T47D (cell line): ENCODE measurements around the gene GLYATL1.

Experiments
- DNase-seq, 2 experiments: peaks; one replicate each; pipeline versions ENCODE4 v3.0.0 to v3.0.0-alpha.2; 2011 to 2012; ENCODE audit warnings: low read depth in 1 of 2, low spot score in 1 of 2
- JUND ChIP-seq: IDR thresholded peaks from 2 replicates; pipeline ENCODE4 v1.6.1; 2012; ENCODE audit warnings: low read depth
- in situ Hi-C: cut with HindIII; loops from 2 replicates; pipeline ENCODE4 v1.10.0; 2016; ENCODE audit warnings: low sequenced_read_pairs, low pct_unique_long_range_greater_than_20kb

Gene GLYATL1

GRCh38 chr11:58917159-58917783 lies 22.0 kb upstream of the GLYATL1 start:
- in situ Hi-C loops, result no loop called here
- no peak for DNase-seq
- TF ChIP-seq JUND, result no peak

DNA sequence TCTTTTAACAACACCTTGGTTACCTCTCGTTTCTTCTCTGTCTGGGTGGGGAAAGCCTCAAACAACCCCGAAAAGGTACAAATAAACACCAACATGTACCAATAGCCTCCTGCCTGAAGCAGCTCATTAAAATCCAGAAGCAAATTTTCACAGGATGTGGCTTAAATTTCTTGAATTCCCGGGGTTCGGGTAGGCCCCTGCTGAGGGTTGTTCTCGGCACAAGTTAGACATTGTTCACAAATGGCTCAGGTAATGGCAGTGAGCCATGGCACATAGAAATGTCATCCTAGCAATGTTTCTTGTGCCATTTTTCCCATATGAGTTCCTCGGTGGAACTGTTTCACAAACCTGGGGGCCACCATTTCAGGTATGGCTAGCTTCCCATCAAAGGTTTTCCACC lies 19.7 kb upstream of the GLYATL1 start:
- in situ Hi-C loops, result no loop called here
- no peak for TF ChIP-seq JUND
- no peak for DNase-seq

GRCh38 chr11:58919980-58920379 lies 19.3 kb upstream of the GLYATL1 start:
- peak in 1 of 2 experiments; percentile 47 for DNase-seq
- TF ChIP-seq JUND, result no peak
- in situ Hi-C loops, result no loop called here

- DNase-seq, result no peak
- in situ Hi-C loops, result no loop called here
- no peak for TF ChIP-seq JUND
Measured at GRCh38 chr11:58921778-58922390, 17.4 kb upstream of the GLYATL1 start.

GRCh38 chr11:58922479-58922878 lies 16.8 kb upstream of the GLYATL1 start:
- in situ Hi-C loops, result no loop called here

GRCh38 chr11:58923300-58923788 lies 15.9 kb upstream of the GLYATL1 start:
- peak; percentile 43 to 76 for DNase-seq
- in situ Hi-C loops, result no loop called here
- no peak for TF ChIP-seq JUND

More at GRCh38 chr11:58922479-58922878, 16.8 kb upstream of the GLYATL1 start:
- DNase-seq, result peak in 1 of 2 experiments; percentile 72
- TF ChIP-seq JUND, result no peak

- TF ChIP-seq JUND, result no peak
- in situ Hi-C loops, result no loop called here
- no peak for DNase-seq
Measured at GRCh38 chr11:58924230-58924629, 15.1 kb upstream of the GLYATL1 start.

DNA sequence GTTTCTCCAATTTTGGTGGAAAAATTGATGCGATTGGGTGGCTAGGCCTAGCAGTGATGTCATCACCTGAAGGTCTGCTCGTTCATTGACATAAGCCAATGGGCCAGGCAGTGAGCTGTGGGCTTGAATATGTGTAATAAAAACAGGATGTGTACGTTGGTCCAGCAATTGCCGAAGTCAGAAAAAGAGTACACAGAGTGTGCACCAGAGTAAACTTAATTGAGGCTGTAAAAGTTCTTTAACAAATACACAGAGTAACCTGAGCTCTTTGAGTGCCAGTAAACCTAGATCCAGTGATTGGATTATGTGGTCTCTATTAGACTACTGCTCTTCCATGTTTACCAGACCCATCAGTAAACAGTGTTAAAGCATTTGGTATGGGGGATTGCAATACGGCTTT lies 13.0 kb upstream of the GLYATL1 start:
- in situ Hi-C loops, result no loop called here
- peak; percentile 80 for TF ChIP-seq JUND
- DNase-seq, result peak in 1 of 2 experiments; percentile 86

GRCh38 chr11:58926695-58927094 lies 12.6 kb upstream of the GLYATL1 start:
- no peak for TF ChIP-seq JUND
- DNase-seq, result no peak
- in situ Hi-C loops, result no loop called here

GRCh38 chr11:58927393-58928106 lies 11.7 kb upstream of the GLYATL1 start:
- no peak for TF ChIP-seq JUND
- in situ Hi-C loops, result no loop called here
- peak; percentile 41 to 81 for DNase-seq

DNA sequence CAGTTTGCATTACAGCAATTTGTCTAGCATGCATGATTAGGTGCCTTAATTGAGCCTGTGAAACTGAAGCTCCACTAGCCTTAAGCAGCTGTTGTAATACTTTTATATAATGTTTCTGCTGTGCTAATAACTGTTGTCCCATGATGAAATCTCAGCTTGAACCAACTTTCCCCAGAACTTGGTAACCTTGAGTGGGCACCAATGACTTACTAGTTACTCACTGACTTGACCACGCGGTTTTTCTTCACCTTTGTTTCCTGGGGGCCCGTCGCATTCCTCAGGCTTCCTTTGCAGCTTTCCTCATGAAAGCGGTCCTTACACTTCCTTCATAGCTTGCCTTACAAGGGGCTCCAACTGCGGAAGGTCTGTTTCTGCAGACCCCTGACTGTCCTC lies 11.2 kb upstream of the GLYATL1 start:
- no peak for DNase-seq
- TF ChIP-seq JUND, result no peak
- in situ Hi-C loops, result no loop called here

DNA sequence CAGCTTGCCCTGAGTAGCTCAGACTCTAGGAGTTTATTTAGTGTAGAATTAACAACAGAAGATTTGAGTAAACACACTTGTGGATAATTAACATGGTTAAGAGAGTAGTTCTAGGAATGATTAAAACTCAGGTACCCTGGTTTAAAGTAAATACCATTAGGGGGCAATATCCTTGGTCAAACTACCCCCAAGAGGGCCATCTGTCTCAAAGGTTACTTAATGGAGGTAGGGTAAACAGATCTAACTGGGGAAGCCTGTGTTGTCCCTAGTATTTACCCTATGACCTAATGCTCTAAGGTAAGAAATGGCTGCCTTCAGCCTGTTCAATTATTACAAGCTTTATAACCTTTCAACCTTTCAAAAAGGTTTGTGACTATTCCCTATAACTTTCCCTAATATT lies 10.6 kb upstream of the GLYATL1 start:
- TF ChIP-seq JUND, result no peak
- DNase-seq, result no peak
- in situ Hi-C loops, result no loop called here

- in situ Hi-C loops, result no loop called here
Measured at GRCh38 chr11:58930926-58931325, 8.4 kb upstream of the GLYATL1 start.

More at GRCh38 chr11:58930926-58931325, 8.4 kb upstream of the GLYATL1 start:
- TF ChIP-seq JUND, result no peak
- no peak for DNase-seq
